ENCODE measurements around the gene TPPP2.

DNA sequence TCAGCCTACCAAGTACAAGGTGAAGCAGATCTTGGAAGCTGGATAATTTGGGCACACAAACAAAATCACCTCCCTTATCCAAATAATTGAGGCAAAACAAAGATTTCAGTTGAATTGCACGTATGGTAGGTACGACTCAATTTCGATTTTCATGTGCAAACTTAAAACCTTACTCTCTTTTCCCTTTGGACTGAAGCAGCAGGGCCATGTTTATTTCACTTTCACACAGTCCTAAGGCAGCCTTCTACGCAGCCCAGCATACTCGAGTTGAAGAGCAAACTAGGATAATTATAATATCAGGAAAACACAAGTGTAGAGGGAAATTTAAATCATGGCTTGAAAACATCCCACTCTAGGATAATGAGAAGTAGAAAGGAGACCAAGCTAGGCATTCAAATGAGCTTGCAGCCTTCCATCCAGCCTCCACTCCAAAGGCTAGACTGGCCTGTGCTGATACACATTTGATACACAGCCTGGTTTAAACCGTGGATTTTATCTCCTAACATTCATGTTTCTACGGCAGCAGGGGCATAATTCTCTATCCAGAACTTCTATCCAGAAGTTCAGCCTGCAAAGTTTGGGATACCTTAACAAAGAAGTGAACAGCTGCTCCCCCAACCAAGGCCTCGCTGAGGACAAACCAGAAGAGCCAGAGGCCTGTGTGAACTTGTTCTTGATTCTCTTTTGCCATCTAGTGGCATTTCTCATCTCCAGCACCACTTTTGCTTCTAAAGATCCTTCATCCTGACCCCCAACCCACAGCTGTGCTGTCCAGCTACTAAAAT lies 9.8 kb downstream of the TPPP2 start:
- TF ChIP-seq POLR2A (IDR thresholded peaks at IDR 0.05) = peak in 1 of 2 donors; percentile 1
- TF ChIP-seq, protein P1, sequence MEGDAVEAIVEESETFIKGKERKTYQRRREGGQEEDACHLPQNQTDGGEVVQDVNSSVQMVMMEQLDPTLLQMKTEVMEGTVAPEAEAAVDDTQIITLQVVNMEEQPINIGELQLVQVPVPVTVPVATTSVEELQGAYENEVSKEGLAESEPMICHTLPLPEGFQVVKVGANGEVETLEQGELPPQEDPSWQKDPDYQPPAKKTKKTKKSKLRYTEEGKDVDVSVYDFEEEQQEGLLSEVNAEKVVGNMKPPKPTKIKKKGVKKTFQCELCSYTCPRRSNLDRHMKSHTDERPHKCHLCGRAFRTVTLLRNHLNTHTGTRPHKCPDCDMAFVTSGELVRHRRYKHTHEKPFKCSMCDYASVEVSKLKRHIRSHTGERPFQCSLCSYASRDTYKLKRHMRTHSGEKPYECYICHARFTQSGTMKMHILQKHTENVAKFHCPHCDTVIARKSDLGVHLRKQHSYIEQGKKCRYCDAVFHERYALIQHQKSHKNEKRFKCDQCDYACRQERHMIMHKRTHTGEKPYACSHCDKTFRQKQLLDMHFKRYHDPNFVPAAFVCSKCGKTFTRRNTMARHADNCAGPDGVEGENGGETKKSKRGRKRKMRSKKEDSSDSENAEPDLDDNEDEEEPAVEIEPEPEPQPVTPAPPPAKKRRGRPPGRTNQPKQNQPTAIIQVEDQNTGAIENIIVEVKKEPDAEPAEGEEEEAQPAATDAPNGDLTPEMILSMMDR (IDR thresholded peaks at IDR 0.05 in 4 of 5, conservative IDR thresholded peaks at IDR 0.05 in 1 of 5) = peak; percentile 77 to 84 (median 79)

All from gastrocnemius medialis (tissue), 4 donors.